K562 (cell line): ENCODE data around the gene MYADML2. TPM values are rescaled to one million over a fixed set of nuclear protein-coding genes. Genes with fewer than 3 reads are reported as not detected.

ENCODE experiments used
- ATAC-seq: fragments of 200-7000 bp; cut with Tn5 transposase; 3 replicates; pipeline ENCODE4 v1.9.1; 2020; ENCODE audit warnings: moderate library complexity
- BruUV-seq: library from RNA; stranded (reverse); fragments of 400-500 nt; replicated peaks from 2 replicates; lab custom pipeline; 2021; lab: Mats Ljungman, UMichigan
- CTCF ChIA-PET: fragments of 300-600 bp; formaldehyde crosslinking; extraction: SDS; loops from one replicate; lab custom pipeline; 2021; ENCODE audit warnings: low intra/inter-chr PET ratio; lab: Yijun Ruan, JAX
- POLR2A ChIA-PET: fragments of 300-600, 350-650 bp; sonication (Branson Sonifier 250); formaldehyde crosslinking; extraction: SDS; loops from one replicate; lab custom pipeline; 2021; ENCODE audit warnings: antibody characterized with exemption, inconsistent platforms; lab: Yijun Ruan, JAX
- DNase-seq, 4 experiments: peaks; one replicate each; pipeline versions ENCODE4 v3.0.0 to v3.0.0-alpha.2; 2011 to 2018; ENCODE audit warnings: low spot score in 3 of 4, mixed read lengths in 3 of 4; ENCODE audit errors: extremely low read depth in 1 of 4
- FAIRE-seq: peaks from 2 replicates; lab custom pipeline; 2011; peaks lifted over from hg19 to GRCh38; lab: Jason Lieb, UNC
- H2AFZ ChIP-seq: 2 replicates; pipeline ENCODE4 v1.6.0; 2011; ENCODE audit warnings: low read depth, low read length, control low read depth, inconsistent platforms
- H3K27ac ChIP-seq: fragments of 200-600 bp; 3 replicates; pipeline ENCODE4 v1.8.0; 2011; ENCODE audit warnings: low read depth, mild to moderate bottlenecking, control low read depth, inconsistent platforms, low read length, moderate library complexity, mixed read lengths; ENCODE audit errors: extremely low read depth
- H3K27me3 ChIP-seq, 2 experiments: fragments of 300-600 bp in 1 of 2; 2 replicates in 1 of 2; 3 replicates in 1 of 2; pipeline versions ENCODE4 v1.6.0 to v1.8.0; 2011; ENCODE audit warnings: inconsistent platforms in 2 of 2, low read length in 2 of 2, mild to moderate bottlenecking in 1 of 2, mixed read lengths in 1 of 2, moderate library complexity in 1 of 2; ENCODE audit not compliant: control insufficient read depth in 2 of 2, insufficient read depth in 2 of 2
- H3K36me3 ChIP-seq: fragments of 300-600 bp; 3 replicates; pipeline ENCODE4 v1.8.0; 2011; ENCODE audit warnings: mild to moderate bottlenecking, low read length, inconsistent platforms; ENCODE audit not compliant: control insufficient read depth, insufficient read depth
- H3K4me1 ChIP-seq, 2 experiments: fragments of 200-600 bp in 1 of 2; replicated peaks in 1 of 2; 2 replicates in 1 of 2; 3 replicates in 1 of 2; pipeline versions ENCODE4 v1.5.1 to v1.8.0; 2011; ENCODE audit warnings: inconsistent platforms in 2 of 2, low read length in 2 of 2, mild to moderate bottlenecking in 1 of 2, mixed read lengths in 1 of 2, moderate library complexity in 1 of 2; ENCODE audit not compliant: control insufficient read depth in 2 of 2, insufficient read depth in 2 of 2
- H3K4me2 ChIP-seq: 2 replicates; pipeline ENCODE4 v1.6.1; 2011; ENCODE audit warnings: low read length, control low read depth, inconsistent platforms, mixed read lengths; ENCODE audit not compliant: insufficient read depth
- H3K4me3 ChIP-seq: fragments of 200-600 bp; sonication (generic), shearing (Covaris generic); 2 replicates; pipeline ENCODE4 v1.5.1; 2016; ENCODE audit warnings: control low read depth, inconsistent platforms
- H3K79me2 ChIP-seq: fragments of 200-600 bp; 3 replicates; pipeline ENCODE4 v1.8.0; 2011; ENCODE audit warnings: low read length, inconsistent platforms; ENCODE audit not compliant: control insufficient read depth, insufficient read depth
- H3K9ac ChIP-seq, 2 experiments: 2 replicates each; pipeline versions ENCODE4 v1.6.0 to v1.6.1; 2011; ENCODE audit warnings: low read depth in 2 of 2, low read length in 2 of 2, control low read depth in 1 of 2, inconsistent platforms in 1 of 2, mild to moderate bottlenecking in 1 of 2, mixed read lengths in 1 of 2; ENCODE audit not compliant: insufficient read depth in 1 of 2
- H3K9me1 ChIP-seq: one replicate; pipeline ENCODE4 v1.6.0; 2011; ENCODE audit warnings: inconsistent platforms, mild to moderate bottlenecking, low read length, moderate library complexity; ENCODE audit not compliant: control insufficient read depth, insufficient read depth
- H3K9me3 ChIP-seq: replicated peaks from 2 replicates; pipeline ENCODE4 v1.5.1; 2011; ENCODE audit warnings: low read depth, low read length, inconsistent platforms; ENCODE audit not compliant: control insufficient read depth, insufficient read depth
- H4K20me1 ChIP-seq: replicated peaks from 2 replicates; pipeline ENCODE4 v1.6.1; 2011; ENCODE audit warnings: low read length, inconsistent platforms, mixed read lengths; ENCODE audit not compliant: control insufficient read depth, insufficient read depth
- DLX4 ChIP-seq: fragments of 250-450 bp; sonication (Bioruptor Pico); IDR thresholded peaks from 2 replicates; pipeline ENCODE4 v1.6.1; 2021; ENCODE audit warnings: mild to moderate bottlenecking
- HDAC3 ChIP-seq: fragments of 450-650 bp; IDR thresholded peaks from 2 replicates; pipeline ENCODE4 v1.6.1; 2018; ENCODE audit warnings: borderline replicate concordance, mild to moderate bottlenecking, moderate library complexity; ENCODE audit not compliant: partially characterized antibody
- HIVEP1 ChIP-seq: fragments of 250-450 bp; sonication (Bioruptor Pico); IDR thresholded peaks from 2 replicates; pipeline ENCODE4 v1.4.0; 2020; ENCODE audit warnings: mild to moderate bottlenecking
- NCOA4 ChIP-seq: fragments of 450-650 bp; IDR thresholded peaks from 2 replicates; pipeline ENCODE4 v1.6.1; 2018; ENCODE audit warnings: mild to moderate bottlenecking; ENCODE audit not compliant: partially characterized antibody
- PML ChIP-seq: IDR thresholded peaks from 2 replicates; pipeline ENCODE4 v1.6.1; 2012; ENCODE audit warnings: low read length, inconsistent platforms
- PRMT5 ChIP-seq: sonication (generic); formaldehyde crosslinking; IDR thresholded peaks from 2 replicates; pipeline ENCODE4 v1.5.0; 2020; ENCODE audit warnings: missing genetic modification reagents
- SMARCA4 ChIP-seq: fragments of 450-650 bp; IDR thresholded peaks from 2 replicates; pipeline ENCODE4 v1.6.1; 2016
- ZNF609 ChIP-seq: sonication (generic); formaldehyde crosslinking; IDR thresholded peaks from 2 replicates; pipeline ENCODE4 v1.8.1; 2023; ENCODE audit warnings: missing genetic modification reagents, mild to moderate bottlenecking, borderline replicate concordance
- WGBS: fragments of 100-300 bp; shearing (Covaris generic); methylation state at CpG from one replicate; pipeline ENCODE4 v1.1.6; 2016; ENCODE audit warnings: low coverage, mixed read lengths; ENCODE audit not compliant: insufficient coverage; ENCODE audit errors: missing lambda C conversion rate; 5-methylcytosine and 5-hydroxymethylcytosine counted together
- in situ Hi-C: fragments of 300-500 bp; cut with MboI; formaldehyde crosslinking; loops from 4 replicates; pipeline ENCODE4 v1.15.0; 2018; ENCODE audit warnings: inconsistent platforms, mixed read lengths
- intact Hi-C: fragments of 100-400 bp; cut with micrococcal nuclease; formaldehyde crosslinking; loops from 2 replicates; pipeline ENCODE4 v1.14.2; 2022
- polyA plus RNA-seq, 8 experiments: library from polyadenylated mRNA; depleted of rRNA in 4 of 8; stranded (reverse) in 5 of 8; unstranded in 3 of 8; fragments of >200 nt; fragmentation: Nextera tagmentation in 2 of 8; fragmentation: Illumina TruSeq in 1 of 8; extraction: Ambion mirVana in 2 of 8; extraction: Trizol in 1 of 8; gene quantifications; 2 replicates each; pipeline versions ENCODE4 v1.2.1 to v1.2.3, GENCODE V29; 2011 to 2014; ENCODE audit warnings: inconsistent platforms in 1 of 8, missing spikeins in 1 of 8
- total RNA-seq, 7 experiments: library from RNA; depleted of rRNA in 6 of 7; stranded (reverse); fragments of >200 nt in 6 of 7; fragmentation: Illumina TruSeq in 2 of 7; extraction: Trizol in 2 of 7; gene quantifications; 2 replicates each; pipeline versions ENCODE4 v1.2.1 to v1.2.3, GENCODE V29; 2011 to 2021; ENCODE audit warnings: low replicate concordance in 1 of 7
- TF ChIP-seq, protein P1 (sequence below), 2 experiments: IDR thresholded peaks; 2 replicates each; pipeline ENCODE4 v1.6.1; 2011; ENCODE audit warnings: borderline replicate concordance in 1 of 2, control low read depth in 1 of 2, low read depth in 1 of 2, low read length in 1 of 2, mild to moderate bottlenecking in 1 of 2, mixed read lengths in 1 of 2, moderate library complexity in 1 of 2; ENCODE audit not compliant: insufficient read depth in 1 of 2, insufficient read length in 1 of 2, poor library complexity in 1 of 2, severe bottlenecking in 1 of 2; ENCODE audit errors: extremely low read depth in 1 of 2
- TF ChIP-seq, protein P2 (sequence below), 2 experiments: fragments of 200-800 bp in 1 of 2; sonication (Bioruptor generic) in 1 of 2; sonication (generic) in 1 of 2; formaldehyde crosslinking in 1 of 2; IDR thresholded peaks in 1 of 2; conservative IDR thresholded peaks in 1 of 2; 2 replicates each; pipeline versions ENCODE4 v1.5.0 to v1.6.1; 2016 to 2020; ENCODE audit warnings: missing compliant biosample characterization in 1 of 2, missing genetic modification characterization in 1 of 2, missing genetic modification reagents in 1 of 2

The MYADML2 gene
- total and polyA plus RNA-seq, 9 of the 15 experiments (the other 6 are each of a cell fraction or from before 2014, with no cell fraction given): not detected

GRCh38 chr17:81912441-81913309 lies 34.4 kb downstream of the MYADML2 start:
- no TSS peak for BruUV-seq
- in situ Hi-C loops (no loop called here), intact Hi-C loops (no loop called here)
- H3K27ac ChIP-seq: peak overlapping the region; percentile 41; the same call in 2 of the 3 replicates
- H4K20me1 ChIP-seq: peaks cover 14% of the 10 kb centered on the region
- H3K9me3 ChIP-seq: no peaks in the 10 kb centered on the region
- POLR2A ChIA-PET: interaction anchor here (0.5 to 5.4 kb wide), 11 partner anchors 8 to 257 kb away, joined by 3 to 46 read pairs (median 3); partner anchors contain the start of genes MAFG and PDE6G
- peaks cover 41 to 90% of the 10 kb centered on the region in 2 experiments for H3K4me1 ChIP-seq
- WGBS: 46% methylated on average over 26 of the region's 32 CpGs
- no peak overlapping the region for H2AFZ ChIP-seq
- CTCF ChIA-PET: no interaction called here
- DNase-seq: peak; percentile 69 to 89 (median 77)
- peaks cover 72% of the 10 kb centered on the region; the same call in 2 of the 3 replicates for H3K36me3 ChIP-seq
- peak; percentile 77 for ATAC-seq
- H3K4me2 ChIP-seq: peak overlapping the region; percentile 48; the same call in 1 of the 2 replicates
- H3K79me2 ChIP-seq: peaks cover 44% of the 10 kb centered on the region
- FAIRE-seq: peak; percentile 94
- no peaks in the 10 kb centered on the region for H3K27me3 ChIP-seq
- H3K9ac ChIP-seq: peak overlapping the region in 1 of 2 experiments; percentile 85; a peak in 1 of 4 replicates
- no peak overlapping the region for H3K4me3 ChIP-seq
- H3K9me1 ChIP-seq: peaks cover 6% of the 10 kb centered on the region
- TF ChIP-seq DLX4 (CRISPR knock-in tag) (no peak), SMARCA4 (peak; percentile 74), HDAC3 (no peak), PRMT5 (CRISPR knock-in tag) (no peak), HIVEP1 (CRISPR knock-in tag) (no peak), PML (no peak), ZNF609 (CRISPR knock-in tag) (no peak), NCOA4 (no peak)
- TF ChIP-seq, protein P1, sequence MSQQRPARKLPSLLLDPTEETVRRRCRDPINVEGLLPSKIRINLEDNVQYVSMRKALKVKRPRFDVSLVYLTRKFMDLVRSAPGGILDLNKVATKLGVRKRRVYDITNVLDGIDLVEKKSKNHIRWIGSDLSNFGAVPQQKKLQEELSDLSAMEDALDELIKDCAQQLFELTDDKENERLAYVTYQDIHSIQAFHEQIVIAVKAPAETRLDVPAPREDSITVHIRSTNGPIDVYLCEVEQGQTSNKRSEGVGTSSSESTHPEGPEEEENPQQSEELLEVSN (IDR thresholded peaks at IDR 0.05; ENCODE audit: borderline replicate concordance in 1 of 2, extremely low read depth in 1 of 2, insufficient read depth in 1 of 2, insufficient read length in 1 of 2, low read depth in 1 of 2, low read length in 1 of 2, poor library complexity in 1 of 2, severe bottlenecking in 1 of 2): no peak
- TF ChIP-seq, protein P2, sequence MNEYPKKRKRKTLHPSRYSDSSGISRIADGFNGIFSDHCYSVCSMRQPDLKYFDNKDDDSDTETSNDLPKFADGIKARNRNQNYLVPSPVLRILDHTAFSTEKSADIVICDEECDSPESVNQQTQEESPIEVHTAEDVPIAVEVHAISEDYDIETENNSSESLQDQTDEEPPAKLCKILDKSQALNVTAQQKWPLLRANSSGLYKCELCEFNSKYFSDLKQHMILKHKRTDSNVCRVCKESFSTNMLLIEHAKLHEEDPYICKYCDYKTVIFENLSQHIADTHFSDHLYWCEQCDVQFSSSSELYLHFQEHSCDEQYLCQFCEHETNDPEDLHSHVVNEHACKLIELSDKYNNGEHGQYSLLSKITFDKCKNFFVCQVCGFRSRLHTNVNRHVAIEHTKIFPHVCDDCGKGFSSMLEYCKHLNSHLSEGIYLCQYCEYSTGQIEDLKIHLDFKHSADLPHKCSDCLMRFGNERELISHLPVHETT (CRISPR knock-in tag; conservative IDR thresholded peaks at IDR 0.05 in 1 of 2, IDR thresholded peaks at IDR 0.05 in 1 of 2): no peak
